GM10266 (cell line): ENCODE data around the gene LRRC28.

ENCODE experiments used
- DNase-seq: peaks from one replicate; pipeline ENCODE4 v3.0.0; 2012; ENCODE audit errors: extremely low spot score
- TF ChIP-seq, protein P1 (sequence below): IDR thresholded peaks from 2 replicates; pipeline ENCODE4 v1.5.1; 2012; ENCODE audit warnings: mild to moderate bottlenecking, low read depth; ENCODE audit not compliant: control insufficient read depth, insufficient read depth; ENCODE audit errors: missing control alignments

The LRRC28 gene

GRCh38 chr15:99416191-99417188 lies 165.2 kb downstream of the LRRC28 start:
- DNase-seq = no peak

DNA sequence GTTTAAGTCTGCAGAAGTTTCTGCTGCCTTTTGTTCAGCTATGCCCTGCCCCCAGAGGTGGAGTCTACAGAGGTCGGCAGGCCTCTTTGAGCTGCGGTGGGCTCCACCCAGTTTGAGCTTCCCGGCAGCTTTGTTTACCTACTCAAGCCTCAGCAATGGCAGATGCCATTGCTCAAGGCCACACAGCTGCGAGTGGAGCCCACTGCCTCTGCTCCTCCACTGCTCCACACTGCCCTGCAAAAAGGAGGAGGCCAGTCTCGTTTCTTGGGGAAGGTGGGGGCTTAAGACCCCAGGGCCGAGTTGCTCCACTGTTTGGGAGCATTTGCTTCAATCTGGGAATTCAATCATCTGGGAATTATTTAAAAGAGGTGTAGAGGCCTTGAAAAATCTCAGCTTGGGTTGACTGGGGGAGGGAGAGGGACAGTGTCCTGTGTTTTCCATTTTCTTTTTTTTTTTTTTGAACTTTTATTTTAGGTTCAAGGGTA lies 169.9 kb downstream of the LRRC28 start:
- TF ChIP-seq, protein P1, sequence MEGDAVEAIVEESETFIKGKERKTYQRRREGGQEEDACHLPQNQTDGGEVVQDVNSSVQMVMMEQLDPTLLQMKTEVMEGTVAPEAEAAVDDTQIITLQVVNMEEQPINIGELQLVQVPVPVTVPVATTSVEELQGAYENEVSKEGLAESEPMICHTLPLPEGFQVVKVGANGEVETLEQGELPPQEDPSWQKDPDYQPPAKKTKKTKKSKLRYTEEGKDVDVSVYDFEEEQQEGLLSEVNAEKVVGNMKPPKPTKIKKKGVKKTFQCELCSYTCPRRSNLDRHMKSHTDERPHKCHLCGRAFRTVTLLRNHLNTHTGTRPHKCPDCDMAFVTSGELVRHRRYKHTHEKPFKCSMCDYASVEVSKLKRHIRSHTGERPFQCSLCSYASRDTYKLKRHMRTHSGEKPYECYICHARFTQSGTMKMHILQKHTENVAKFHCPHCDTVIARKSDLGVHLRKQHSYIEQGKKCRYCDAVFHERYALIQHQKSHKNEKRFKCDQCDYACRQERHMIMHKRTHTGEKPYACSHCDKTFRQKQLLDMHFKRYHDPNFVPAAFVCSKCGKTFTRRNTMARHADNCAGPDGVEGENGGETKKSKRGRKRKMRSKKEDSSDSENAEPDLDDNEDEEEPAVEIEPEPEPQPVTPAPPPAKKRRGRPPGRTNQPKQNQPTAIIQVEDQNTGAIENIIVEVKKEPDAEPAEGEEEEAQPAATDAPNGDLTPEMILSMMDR = no peak
- no peak for DNase-seq

More at GRCh38 chr15:99416191-99417188, 165.2 kb downstream of the LRRC28 start:
- TF ChIP-seq, protein P1 = no peak

- DNase-seq = no peak
- TF ChIP-seq, protein P1 = no peak
Measured at GRCh38 chr15:99421758-99422157, 170.5 kb downstream of the LRRC28 start.

GRCh38 chr15:99423186-99424130 lies 172.2 kb downstream of the LRRC28 start:
- TF ChIP-seq, protein P1 = no peak
- DNase-seq = no peak

DNA sequence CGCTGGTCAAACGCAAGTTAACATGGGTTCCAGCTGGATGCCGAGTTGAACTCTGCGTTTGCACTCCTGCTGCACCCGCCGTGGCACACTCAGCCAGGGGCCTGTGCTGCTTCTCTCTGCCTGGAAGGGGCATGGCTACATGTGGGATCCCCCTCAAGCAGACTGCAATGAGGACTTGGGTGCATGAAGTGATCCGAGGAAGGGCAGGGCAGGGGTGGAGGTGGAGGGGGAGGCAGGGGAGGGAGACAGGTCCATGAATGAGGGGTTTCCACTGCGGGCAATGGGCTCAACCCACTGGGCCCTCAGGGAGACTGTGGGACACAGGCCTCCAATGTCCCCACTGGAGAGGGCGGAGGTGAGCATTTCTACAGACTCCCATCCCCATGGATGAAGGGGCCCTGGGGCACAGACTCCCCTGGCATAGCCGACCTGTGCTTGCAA lies 172.9 kb downstream of the LRRC28 start:
- no peak for DNase-seq
- TF ChIP-seq, protein P1 = no peak

- TF ChIP-seq, protein P1 = no peak
- peak; percentile 77 for DNase-seq
Measured at GRCh38 chr15:99424978-99425656, 173.8 kb downstream of the LRRC28 start.
